Measurements from ENCODE around the gene PPP4R3A.

Gene PPP4R3A

GRCh38 chr14:91424813-91425530, 85.1 kb downstream of the PPP4R3A start:
- no peak overlapping the region for H3K4me3 ChIP-seq (ENCODE audit: low read depth, low read length)
- CTCF ChIA-PET = interaction anchor here (0.5 to 0.8 kb wide), 3 partner anchors 68 to 377 kb away, joined by 3 read pairs; no protein-coding TSS in a partner anchor
- TF ChIP-seq MZF1 (tag by site-specific recombination; IDR thresholded peaks at IDR 0.05; ENCODE audit: borderline replicate concordance) (peak; percentile 47; the same call in 1 of the 2 replicates), ZNF501 (tag by site-specific recombination; IDR thresholded peaks at IDR 0.05) (no peak), SETDB1 (IDR thresholded peaks at IDR 0.05; ENCODE audit: insufficient read length, low read length) (peak; percentile 80)
- TF ChIP-seq, protein P1, sequence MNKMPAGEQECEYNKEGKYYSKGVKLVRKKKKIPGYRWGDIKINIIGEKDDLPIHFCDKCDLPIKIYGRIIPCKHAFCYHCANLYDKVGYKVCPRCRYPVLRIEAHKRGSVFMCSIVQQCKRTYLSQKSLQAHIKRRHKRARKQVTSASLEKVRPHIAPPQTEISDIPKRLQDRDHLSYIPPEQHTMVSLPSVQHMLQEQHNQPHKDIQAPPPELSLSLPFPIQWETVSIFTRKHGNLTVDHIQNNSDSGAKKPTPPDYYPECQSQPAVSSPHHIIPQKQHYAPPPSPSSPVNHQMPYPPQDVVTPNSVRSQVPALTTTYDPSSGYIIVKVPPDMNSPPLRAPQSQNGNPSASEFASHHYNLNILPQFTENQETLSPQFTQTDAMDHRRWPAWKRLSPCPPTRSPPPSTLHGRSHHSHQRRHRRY (tag by site-specific recombination; IDR thresholded peaks at IDR 0.05) = no peak
- TF ChIP-seq, protein P2, sequence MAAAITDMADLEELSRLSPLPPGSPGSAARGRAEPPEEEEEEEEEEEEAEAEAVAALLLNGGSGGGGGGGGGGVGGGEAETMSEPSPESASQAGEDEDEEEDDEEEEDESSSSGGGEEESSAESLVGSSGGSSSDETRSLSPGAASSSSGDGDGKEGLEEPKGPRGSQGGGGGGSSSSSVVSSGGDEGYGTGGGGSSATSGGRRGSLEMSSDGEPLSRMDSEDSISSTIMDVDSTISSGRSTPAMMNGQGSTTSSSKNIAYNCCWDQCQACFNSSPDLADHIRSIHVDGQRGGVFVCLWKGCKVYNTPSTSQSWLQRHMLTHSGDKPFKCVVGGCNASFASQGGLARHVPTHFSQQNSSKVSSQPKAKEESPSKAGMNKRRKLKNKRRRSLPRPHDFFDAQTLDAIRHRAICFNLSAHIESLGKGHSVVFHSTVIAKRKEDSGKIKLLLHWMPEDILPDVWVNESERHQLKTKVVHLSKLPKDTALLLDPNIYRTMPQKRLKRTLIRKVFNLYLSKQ (tag by site-specific recombination; IDR thresholded peaks at IDR 0.05; ENCODE audit: borderline replicate concordance) = no peak
- TF ChIP-seq, protein P3, sequence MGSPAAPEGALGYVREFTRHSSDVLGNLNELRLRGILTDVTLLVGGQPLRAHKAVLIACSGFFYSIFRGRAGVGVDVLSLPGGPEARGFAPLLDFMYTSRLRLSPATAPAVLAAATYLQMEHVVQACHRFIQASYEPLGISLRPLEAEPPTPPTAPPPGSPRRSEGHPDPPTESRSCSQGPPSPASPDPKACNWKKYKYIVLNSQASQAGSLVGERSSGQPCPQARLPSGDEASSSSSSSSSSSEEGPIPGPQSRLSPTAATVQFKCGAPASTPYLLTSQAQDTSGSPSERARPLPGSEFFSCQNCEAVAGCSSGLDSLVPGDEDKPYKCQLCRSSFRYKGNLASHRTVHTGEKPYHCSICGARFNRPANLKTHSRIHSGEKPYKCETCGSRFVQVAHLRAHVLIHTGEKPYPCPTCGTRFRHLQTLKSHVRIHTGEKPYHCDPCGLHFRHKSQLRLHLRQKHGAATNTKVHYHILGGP (tag by site-specific recombination; IDR thresholded peaks at IDR 0.05) = no peak

DNA sequence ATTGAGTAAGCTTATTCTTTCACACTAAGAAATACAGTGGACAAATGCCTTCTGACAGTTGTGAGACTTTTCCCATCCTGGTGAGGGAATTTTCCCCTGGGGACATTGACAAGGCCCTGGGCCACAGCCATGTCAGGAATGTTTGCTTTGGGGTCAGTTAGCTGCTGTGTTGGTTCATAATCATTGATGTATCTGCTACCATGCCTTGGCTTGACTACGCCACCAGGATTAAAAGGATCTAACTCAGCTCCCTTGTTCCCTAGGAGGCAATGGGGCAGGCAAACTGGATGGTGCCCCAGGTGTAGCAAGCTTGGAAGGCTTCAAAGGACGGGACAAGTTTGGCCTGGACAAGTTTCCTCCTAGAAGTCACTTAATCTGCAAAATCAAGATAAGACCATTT, 89.4 kb downstream of the PPP4R3A start:
- Histone ChIP-seq H3K4me3 (ENCODE audit: low read depth, low read length) (no peak overlapping the region), H3K36me3 (ENCODE audit: control insufficient read depth in 2 of 2, insufficient read depth in 1 of 2, low read length in 2 of 2) (no peaks in the 10 kb centered on the region), H3K9me3 (ENCODE audit: control insufficient read depth, insufficient read depth, low read depth, low read length) (no peaks in the 10 kb centered on the region), H3K4me1 (ENCODE audit: control insufficient read depth, insufficient read depth, low read length) (peaks cover 3% of the 10 kb centered on the region; the same call in 1 of the 2 replicates), H3K27ac (ENCODE audit: extremely low read depth, low read depth, low read length) (no peak overlapping the region)
- TF ChIP-seq ZBTB1 (tag by site-specific recombination; IDR thresholded peaks at IDR 0.05) = no peak
- TF ChIP-seq ZNF639 (tag by site-specific recombination; IDR thresholded peaks at IDR 0.05) = no peak
- TF ChIP-seq FEZF1 (tag by site-specific recombination; IDR thresholded peaks at IDR 0.05) = no peak
- POLR2A ChIA-PET = no interaction called here
- CTCF ChIA-PET = interaction anchor here (0.5 to 8.6 kb wide), 5 partner anchors 46 to 577 kb away, joined by 3 to 77 read pairs (median 3); no protein-coding TSS in a partner anchor

More at GRCh38 chr14:91424813-91425530, 85.1 kb downstream of the PPP4R3A start:
- Histone ChIP-seq H3K4me1 (ENCODE audit: control insufficient read depth, insufficient read depth, low read length) (no peaks in the 10 kb centered on the region), H3K27ac (ENCODE audit: extremely low read depth, low read depth, low read length) (no peak overlapping the region), H3K36me3 (ENCODE audit: control insufficient read depth in 2 of 2, insufficient read depth in 1 of 2, low read length in 2 of 2) (no peaks in the 10 kb centered on the region), H3K9me3 (ENCODE audit: control insufficient read depth, insufficient read depth, low read depth, low read length) (no peaks in the 10 kb centered on the region)
- POLR2A ChIA-PET = no interaction called here

- TF ChIP-seq ZNF664 (tag by site-specific recombination; IDR thresholded peaks at IDR 0.05) = no peak
- no peak for TF ChIP-seq ZNF324 (tag by site-specific recombination; IDR thresholded peaks at IDR 0.05)
- no peak for TF ChIP-seq KLF8 (tag by site-specific recombination; IDR thresholded peaks at IDR 0.05)
- TF ChIP-seq ZNF138 (tag by site-specific recombination; IDR thresholded peaks at IDR 0.05; ENCODE audit: borderline replicate concordance) = no peak
- TF ChIP-seq, protein P4, sequence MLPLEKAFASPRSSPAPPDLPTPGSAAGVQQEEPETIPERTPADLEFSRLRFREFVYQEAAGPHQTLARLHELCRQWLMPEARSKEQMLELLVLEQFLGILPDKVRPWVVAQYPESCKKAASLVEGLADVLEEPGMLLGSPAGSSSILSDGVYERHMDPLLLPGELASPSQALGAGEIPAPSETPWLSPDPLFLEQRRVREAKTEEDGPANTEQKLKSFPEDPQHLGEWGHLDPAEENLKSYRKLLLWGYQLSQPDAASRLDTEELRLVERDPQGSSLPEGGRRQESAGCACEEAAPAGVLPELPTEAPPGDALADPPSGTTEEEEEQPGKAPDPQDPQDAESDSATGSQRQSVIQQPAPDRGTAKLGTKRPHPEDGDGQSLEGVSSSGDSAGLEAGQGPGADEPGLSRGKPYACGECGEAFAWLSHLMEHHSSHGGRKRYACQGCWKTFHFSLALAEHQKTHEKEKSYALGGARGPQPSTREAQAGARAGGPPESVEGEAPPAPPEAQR (tag by site-specific recombination; IDR thresholded peaks at IDR 0.05) = no peak
- no peak for TF ChIP-seq SALL2 (tag by site-specific recombination; IDR thresholded peaks at IDR 0.05; ENCODE audit: borderline replicate concordance)
- TF ChIP-seq BCL11B (tag by site-specific recombination; IDR thresholded peaks at IDR 0.05; ENCODE audit: low read depth) = no peak
- no peak for TF ChIP-seq ZNF529 (tag by site-specific recombination; IDR thresholded peaks at IDR 0.05; ENCODE audit: insufficient replicate concordance)
- no peak for TF ChIP-seq KLF17 (tag by site-specific recombination; IDR thresholded peaks at IDR 0.05)
- TF ChIP-seq ZEB2 (tag by site-specific recombination; IDR thresholded peaks at IDR 0.05) = no peak
- Histone ChIP-seq H3K27ac (ENCODE audit: extremely low read depth, low read depth, low read length) (no peak overlapping the region), H3K36me3 (ENCODE audit: control insufficient read depth in 2 of 2, insufficient read depth in 1 of 2, low read length in 2 of 2) (no peaks in the 10 kb centered on the region; a peak in 1 of 3 replicates), H3K9me3 (ENCODE audit: control insufficient read depth, insufficient read depth, low read depth, low read length) (no peaks in the 10 kb centered on the region), H3K4me3 (ENCODE audit: low read depth, low read length) (no peak overlapping the region), H3K4me1 (ENCODE audit: control insufficient read depth, insufficient read depth, low read length) (peaks cover 3% of the 10 kb centered on the region; the same call in 1 of the 2 replicates)
- POLR2A ChIA-PET = no interaction called here
- CTCF ChIA-PET = interaction anchor here (0.7 to 8.6 kb wide), 5 partner anchors 8 to 378 kb away, joined by 3 to 77 read pairs (median 5); no protein-coding TSS in a partner anchor
These were observed 90.7 kb downstream of the PPP4R3A start for GRCh38 chr14:91419451-91419850.
